K562 (cell line): ENCODE data around the gene PTCH2. TPM values are rescaled to one million over a fixed set of nuclear protein-coding genes. Genes with fewer than 3 reads are reported as not detected.

Source experiments
- BCLAF1 ChIP-seq, 2 experiments: fragments of 450-650 bp in 1 of 2; IDR thresholded peaks; 2 replicates each; pipeline ENCODE4 v1.6.1; 2011 to 2017; ENCODE audit warnings: low read depth in 2 of 2, antibody characterized with exemption in 1 of 2, borderline replicate concordance in 1 of 2, low read length in 1 of 2, mild to moderate bottlenecking in 1 of 2, mixed read lengths in 1 of 2; ENCODE audit not compliant: control insufficient read depth in 1 of 2
- CREBBP ChIP-seq: IDR thresholded peaks from one replicate; pipeline ENCODE4 v1.6.1; 2012; ENCODE audit warnings: low read depth, mild to moderate bottlenecking, control low read depth, inconsistent platforms, low read length
- E2F8 ChIP-seq: fragments of 450-650 bp; IDR thresholded peaks from 2 replicates; pipeline ENCODE4 v1.7.1; 2018; ENCODE audit warnings: mild to moderate bottlenecking, low read depth; ENCODE audit not compliant: partially characterized antibody
- EHMT2 ChIP-seq: fragments of 450-650 bp; IDR thresholded peaks from 2 replicates; pipeline ENCODE4 v1.6.1; 2018; ENCODE audit warnings: antibody characterized with exemption
- ESRRA ChIP-seq: fragments of 450-650 bp; IDR thresholded peaks from 2 replicates; pipeline ENCODE4 v1.6.1; 2014; ENCODE audit warnings: low read depth, mild to moderate bottlenecking, moderate library complexity, borderline replicate concordance
- EWSR1 ChIP-seq: fragments of 450-650 bp; IDR thresholded peaks from 2 replicates; pipeline ENCODE4 v1.6.1; 2018; ENCODE audit warnings: borderline replicate concordance, mild to moderate bottlenecking, low read depth, moderate library complexity; ENCODE audit not compliant: partially characterized antibody
- HIVEP1 ChIP-seq: fragments of 250-450 bp; sonication (Bioruptor Pico); IDR thresholded peaks from 2 replicates; pipeline ENCODE4 v1.4.0; 2020; ENCODE audit warnings: mild to moderate bottlenecking
- KLF10 ChIP-seq: fragments of 250-450 bp; sonication (Bioruptor Pico); IDR thresholded peaks from 2 replicates; pipeline ENCODE4 v1.6.1; 2021; ENCODE audit warnings: matching md5 sums
- LARP7 ChIP-seq: fragments of 450-650 bp; IDR thresholded peaks from 2 replicates; pipeline ENCODE4 v1.6.1; 2016
- MNT ChIP-seq, 2 experiments: fragments of 450-650 bp; conservative IDR thresholded peaks; 2 replicates each; pipeline ENCODE4 v1.6.1; 2017; ENCODE audit warnings: mild to moderate bottlenecking in 2 of 2, moderate library complexity in 2 of 2
- RBBP5 ChIP-seq: fragments of 200-600 bp; sonication (generic); IDR thresholded peaks from 2 replicates; pipeline ENCODE4 v1.6.1; 2012; ENCODE audit warnings: borderline replicate concordance, mild to moderate bottlenecking, low read length, control low read depth, inconsistent platforms; ENCODE audit not compliant: insufficient read depth, poor library complexity, severe bottlenecking
- SNRNP70 ChIP-seq: fragments of 200-400 bp; formaldehyde crosslinking; optimal IDR thresholded peaks from 2 replicates; pipeline ENCODE3; 2017; ENCODE audit warnings: low read depth, low read length
- TSHZ1 ChIP-seq: fragments of 250-450 bp; sonication (Bioruptor Pico); IDR thresholded peaks from 2 replicates; pipeline ENCODE4 v1.4.0; 2020; ENCODE audit warnings: mild to moderate bottlenecking, moderate library complexity
- polyA plus RNA-seq, 8 experiments: library from polyadenylated mRNA; depleted of rRNA in 4 of 8; stranded (reverse) in 5 of 8; unstranded in 3 of 8; fragments of >200 nt; fragmentation: Nextera tagmentation in 2 of 8; fragmentation: Illumina TruSeq in 1 of 8; extraction: Ambion mirVana in 2 of 8; extraction: Trizol in 1 of 8; gene quantifications; 2 replicates each; pipeline versions ENCODE4 v1.2.1 to v1.2.3, GENCODE V29; 2011 to 2014; ENCODE audit warnings: inconsistent platforms in 1 of 8, missing spikeins in 1 of 8
- total RNA-seq, 7 experiments: library from RNA; depleted of rRNA in 6 of 7; stranded (reverse); fragments of >200 nt in 6 of 7; fragmentation: Illumina TruSeq in 2 of 7; extraction: Trizol in 2 of 7; gene quantifications; 2 replicates each; pipeline versions ENCODE4 v1.2.1 to v1.2.3, GENCODE V29; 2011 to 2021; ENCODE audit warnings: low replicate concordance in 1 of 7

The PTCH2 gene
- total and polyA plus RNA-seq, 9 of the 15 experiments (the other 6 are each of a cell fraction or from before 2014, with no cell fraction given): 0.15 to 27.3 (median 0.48) TPM; not detected in 1

GRCh38 chr1:44799770-44800584 lies 43.1 kb downstream of the PTCH2 start, which contains the start of gene PLK3 (continued):
- no peak for TF ChIP-seq BCLAF1 (IDR thresholded peaks at IDR 0.05; ENCODE audit: borderline replicate concordance in 1 of 2, control insufficient read depth in 1 of 2, low read depth in 2 of 2, low read length in 1 of 2)
- peak; percentile 38; the same call in 1 of the 2 replicates for TF ChIP-seq HIVEP1 (CRISPR knock-in tag)
- TF ChIP-seq CREBBP: no peak
- TF ChIP-seq RBBP5: peak; percentile 43
- no peak for TF ChIP-seq KLF10 (CRISPR knock-in tag)
- no peak for TF ChIP-seq TSHZ1 (CRISPR knock-in tag)
- TF ChIP-seq EWSR1: no peak
- peak; percentile 63; the same call in 1 of the 2 replicates for TF ChIP-seq ESRRA
- TF ChIP-seq EHMT2: no peak
- TF ChIP-seq MNT (conservative IDR thresholded peaks at IDR 0.05): peak; percentile 99
- TF ChIP-seq LARP7: no peak; the same call in 1 of the 2 replicates
- TF ChIP-seq SNRNP70: no peak
- peak; percentile 57 for TF ChIP-seq E2F8
